ENCODE measurements around the gene APOBEC4. TPM values are rescaled to one million over a fixed set of nuclear protein-coding genes. Genes with fewer than 3 reads are reported as not detected.

Gene APOBEC4
- total RNA-seq, 1 donor from 2014 or later: not detected

DNA sequence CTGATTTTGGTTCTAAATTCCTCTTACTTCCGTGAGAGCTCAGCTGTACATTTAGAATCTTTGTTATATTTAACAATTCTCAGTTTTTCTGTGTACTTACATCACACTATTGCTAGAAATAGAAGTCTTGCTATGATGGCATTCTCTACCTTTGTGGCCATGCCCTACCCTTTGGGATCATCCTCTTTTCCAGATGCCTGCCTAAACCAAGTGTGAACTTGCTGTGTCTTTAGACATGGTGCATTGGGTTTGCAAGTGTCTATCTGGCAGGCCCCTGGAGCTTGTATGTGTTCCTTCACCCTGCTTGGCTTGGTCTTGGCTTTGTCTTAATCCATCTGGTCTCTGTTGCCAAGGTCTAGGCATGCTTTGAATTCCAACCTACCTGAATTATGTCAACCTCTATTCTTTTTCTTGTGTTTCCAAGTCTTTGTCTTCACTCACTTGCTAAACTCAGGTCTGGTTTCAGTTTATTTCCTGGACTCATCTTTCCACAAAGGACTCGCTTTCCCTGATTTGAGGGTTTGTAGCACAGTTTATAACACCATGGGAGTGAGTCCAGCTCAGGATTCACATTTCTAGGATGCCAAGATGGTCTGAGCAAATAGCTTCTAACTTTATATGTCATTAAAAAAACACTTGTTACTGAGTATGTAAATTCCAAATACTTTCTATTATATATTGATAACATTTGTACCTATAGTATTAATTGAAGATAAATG is 20.6 kb upstream of the APOBEC4 start:
- DNase-seq: no peak
- Histone ChIP-seq H3K4me1 (no peaks in the 10 kb centered on the region), H3K27ac (no peak overlapping the region), H3K4me3 (no peak overlapping the region), H3K36me3 (no peaks in the 10 kb centered on the region), H3K9me3 (no peaks in the 10 kb centered on the region), H3K27me3 (no peaks in the 10 kb centered on the region)
- no peak for ATAC-seq
- TF ChIP-seq, protein P1, sequence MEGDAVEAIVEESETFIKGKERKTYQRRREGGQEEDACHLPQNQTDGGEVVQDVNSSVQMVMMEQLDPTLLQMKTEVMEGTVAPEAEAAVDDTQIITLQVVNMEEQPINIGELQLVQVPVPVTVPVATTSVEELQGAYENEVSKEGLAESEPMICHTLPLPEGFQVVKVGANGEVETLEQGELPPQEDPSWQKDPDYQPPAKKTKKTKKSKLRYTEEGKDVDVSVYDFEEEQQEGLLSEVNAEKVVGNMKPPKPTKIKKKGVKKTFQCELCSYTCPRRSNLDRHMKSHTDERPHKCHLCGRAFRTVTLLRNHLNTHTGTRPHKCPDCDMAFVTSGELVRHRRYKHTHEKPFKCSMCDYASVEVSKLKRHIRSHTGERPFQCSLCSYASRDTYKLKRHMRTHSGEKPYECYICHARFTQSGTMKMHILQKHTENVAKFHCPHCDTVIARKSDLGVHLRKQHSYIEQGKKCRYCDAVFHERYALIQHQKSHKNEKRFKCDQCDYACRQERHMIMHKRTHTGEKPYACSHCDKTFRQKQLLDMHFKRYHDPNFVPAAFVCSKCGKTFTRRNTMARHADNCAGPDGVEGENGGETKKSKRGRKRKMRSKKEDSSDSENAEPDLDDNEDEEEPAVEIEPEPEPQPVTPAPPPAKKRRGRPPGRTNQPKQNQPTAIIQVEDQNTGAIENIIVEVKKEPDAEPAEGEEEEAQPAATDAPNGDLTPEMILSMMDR (IDR thresholded peaks at IDR 0.05): no peak
- intact Hi-C loops (cut with DNase I): no loop called here

DNA sequence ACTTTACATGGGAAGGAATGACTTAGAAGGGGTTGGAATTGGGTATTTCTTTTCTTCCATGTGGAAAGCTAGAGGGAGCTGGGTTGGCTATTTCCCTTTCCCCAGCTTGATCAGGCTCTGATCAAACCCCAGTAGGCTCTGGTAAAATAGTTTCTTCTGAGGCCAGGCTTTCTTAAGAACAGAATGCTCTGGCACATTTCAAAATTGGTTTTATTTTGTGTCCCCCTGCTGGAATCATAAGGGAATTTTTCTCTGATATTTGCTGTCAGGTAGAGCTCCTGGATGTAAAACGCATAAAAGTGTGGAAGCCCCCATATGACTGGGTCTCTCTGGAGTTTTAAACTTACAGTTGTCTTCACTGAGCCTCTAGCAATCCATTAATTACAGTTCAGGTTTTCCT is 17.1 kb upstream of the APOBEC4 start:
- H3K9me3 ChIP-seq: no peaks in the 10 kb centered on the region
- H3K4me3 ChIP-seq: no peak overlapping the region
- no peaks in the 10 kb centered on the region for H3K4me1 ChIP-seq
- H3K27ac ChIP-seq: no peak overlapping the region
- intact Hi-C loops (cut with DNase I): no loop called here
- TF ChIP-seq, protein P1 (IDR thresholded peaks at IDR 0.05): no peak
- no peaks in the 10 kb centered on the region for H3K36me3 ChIP-seq
- ATAC-seq (no peak), DNase-seq (no peak)
- H3K27me3 ChIP-seq: no peaks in the 10 kb centered on the region

DNA sequence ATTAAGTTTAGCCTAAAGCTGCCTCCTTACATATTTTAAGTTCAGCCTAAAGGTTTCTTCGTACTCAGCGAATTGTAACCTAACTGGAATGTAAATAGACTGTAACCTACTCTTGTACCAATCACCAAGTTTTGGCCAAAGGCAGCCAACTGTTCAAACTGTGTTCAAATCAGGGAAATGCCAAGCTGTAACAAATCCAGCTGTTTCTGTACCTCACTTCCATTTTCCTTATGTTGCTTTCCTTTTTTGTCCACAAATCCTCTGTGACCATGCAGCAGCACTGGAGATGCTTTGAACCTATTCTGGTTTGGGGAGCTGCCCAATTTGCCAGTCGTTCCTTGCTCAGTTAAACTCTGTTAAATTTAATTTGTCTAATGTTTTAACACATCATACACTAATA is 3.2 kb upstream of the APOBEC4 start:
- intact Hi-C loops (cut with DNase I): loop anchor here (10.0 kb wide), 1 partner anchor 258 kb away; no protein-coding TSS in a partner anchor
- H3K27ac ChIP-seq: no peak overlapping the region

DNA sequence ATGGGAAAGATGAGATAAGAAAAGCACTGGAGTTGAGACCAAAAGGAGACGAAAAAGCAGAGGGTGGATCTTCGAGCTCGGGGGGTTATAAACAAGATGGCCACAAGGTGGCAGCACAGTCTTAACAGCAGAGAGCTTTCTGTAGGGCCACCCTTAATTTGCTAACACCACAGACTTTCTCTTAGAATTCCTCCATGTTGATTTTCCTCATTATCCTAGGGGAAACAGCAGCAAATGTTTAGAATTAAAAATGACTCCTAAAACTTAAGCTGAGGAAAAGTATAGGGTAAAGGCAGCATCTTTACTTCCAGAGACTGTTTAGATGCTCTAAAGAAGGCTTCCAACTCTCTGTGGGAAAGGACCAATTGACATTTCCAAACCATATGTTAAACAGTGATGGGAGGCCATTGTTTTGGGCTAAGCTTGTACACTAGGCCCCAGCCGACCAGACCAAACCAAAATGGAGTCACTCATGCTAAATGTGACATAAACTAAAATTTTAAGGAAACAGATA is 2.5 kb upstream of the APOBEC4 start:
- Histone ChIP-seq H3K4me1 (peaks cover 28% of the 10 kb centered on the region), H3K27me3 (no peaks in the 10 kb centered on the region), H3K9me3 (no peaks in the 10 kb centered on the region), H3K4me3 (no peak overlapping the region), H3K27ac (no peak overlapping the region), H3K36me3 (no peaks in the 10 kb centered on the region)
- TF ChIP-seq, protein P1 (IDR thresholded peaks at IDR 0.05): peak; percentile 90
- intact Hi-C loops (cut with DNase I): loop anchor here (10.0 kb wide), 1 partner anchor 259 kb away; no protein-coding TSS in a partner anchor
- ATAC-seq: peak; percentile 96
- peak; percentile 75 for DNase-seq

More for the DNA sequence above, 3.2 kb upstream of the APOBEC4 start:
- no peak for ATAC-seq
- no peaks in the 10 kb centered on the region for H3K9me3 ChIP-seq
- peaks cover 28% of the 10 kb centered on the region for H3K4me1 ChIP-seq
- H3K27me3 ChIP-seq: no peaks in the 10 kb centered on the region
- H3K4me3 ChIP-seq: no peak overlapping the region
- H3K36me3 ChIP-seq: no peaks in the 10 kb centered on the region
- TF ChIP-seq, protein P1 (IDR thresholded peaks at IDR 0.05): no peak
- no peak for DNase-seq

DNA sequence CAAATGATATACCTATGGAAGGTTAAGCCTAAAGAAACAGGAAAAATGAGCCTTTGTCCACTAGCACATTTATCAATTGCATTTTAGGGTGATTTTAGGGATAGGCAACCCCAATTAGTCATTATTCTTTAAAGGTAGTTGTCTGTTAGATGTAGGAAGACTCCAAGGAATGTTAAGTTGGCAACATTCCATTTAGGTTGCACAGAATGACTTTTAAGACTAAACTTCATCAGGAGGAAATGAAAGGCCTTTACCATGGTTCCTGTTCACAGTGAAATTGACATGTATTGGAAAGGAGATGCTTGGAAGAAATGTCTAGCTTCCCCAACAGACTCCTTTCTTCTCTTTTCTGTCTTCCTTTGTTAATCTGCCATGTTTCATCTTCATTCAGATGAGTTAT is 1.6 kb upstream of the APOBEC4 start:
- intact Hi-C loops (cut with DNase I): loop anchor here (10.0 kb wide), 1 partner anchor 260 kb away; no protein-coding TSS in a partner anchor

More for the DNA sequence above, 1.6 kb upstream of the APOBEC4 start:
- DNase-seq (no peak), ATAC-seq (no peak)
- H3K27me3 ChIP-seq: no peaks in the 10 kb centered on the region
- H3K9me3 ChIP-seq: no peaks in the 10 kb centered on the region
- H3K36me3 ChIP-seq: no peaks in the 10 kb centered on the region
- H3K4me3 ChIP-seq: no peak overlapping the region
- H3K27ac ChIP-seq: no peak overlapping the region
- H3K4me1 ChIP-seq: peaks cover 28% of the 10 kb centered on the region
- TF ChIP-seq, protein P1 (IDR thresholded peaks at IDR 0.05): no peak
